Progenitor cell of endocrine pancreas (in vitro differentiated cells): Measurements from ENCODE around the gene SERPIND1. TPM values are rescaled to one million over a fixed set of nuclear protein-coding genes. Genes with fewer than 3 reads are reported as not detected.
A peak's percentile ranks its signal among the peaks of the same experiment; 100 is the strongest.

ENCODE experiments used
- DNase-seq: peaks from one replicate; pipeline ENCODE4 v3.0.0; 2021; ENCODE audit warnings: low spot score; ENCODE audit not compliant: unreplicated experiment
- H3K27ac Mint-ChIP-seq: 2 replicates; pipeline ENCODE4 v1.8.0; 2021; ENCODE audit warnings: mild to moderate bottlenecking, moderate library complexity, mixed read lengths
- H3K27me3 Mint-ChIP-seq: 2 replicates; pipeline ENCODE4 v1.8.0; 2021; ENCODE audit warnings: mixed read lengths
- H3K36me3 Mint-ChIP-seq: 2 replicates; pipeline ENCODE4 v1.8.0; 2022; ENCODE audit warnings: mixed read lengths; ENCODE audit not compliant: insufficient read depth
- H3K4me1 Mint-ChIP-seq: 2 replicates; pipeline ENCODE4 v1.8.0; 2021; ENCODE audit warnings: low read depth, mixed read lengths
- H3K4me3 Mint-ChIP-seq: 2 replicates; pipeline ENCODE4 v1.8.0; 2021; ENCODE audit warnings: low read depth, mild to moderate bottlenecking, moderate library complexity, mixed read lengths
- H3K9me3 Mint-ChIP-seq: 2 replicates; pipeline ENCODE4 v1.8.0; 2021; ENCODE audit warnings: low read depth, mixed read lengths
- total RNA-seq: library from RNA; stranded (reverse); gene quantifications from 2 replicates; pipeline ENCODE4 v1.2.1, GENCODE V29; 2021
- TF ChIP-seq, protein P1 (sequence below): fragments of 200-600 bp; sonication (generic); IDR thresholded peaks from one replicate; pipeline ENCODE4 v1.5.0; 2021; ENCODE audit warnings: antibody characterized with exemption, mild to moderate bottlenecking; ENCODE audit not compliant: unreplicated experiment

Gene SERPIND1
- total RNA-seq, 1 donor from 2014 or later, result 0.74 TPM

DNA sequence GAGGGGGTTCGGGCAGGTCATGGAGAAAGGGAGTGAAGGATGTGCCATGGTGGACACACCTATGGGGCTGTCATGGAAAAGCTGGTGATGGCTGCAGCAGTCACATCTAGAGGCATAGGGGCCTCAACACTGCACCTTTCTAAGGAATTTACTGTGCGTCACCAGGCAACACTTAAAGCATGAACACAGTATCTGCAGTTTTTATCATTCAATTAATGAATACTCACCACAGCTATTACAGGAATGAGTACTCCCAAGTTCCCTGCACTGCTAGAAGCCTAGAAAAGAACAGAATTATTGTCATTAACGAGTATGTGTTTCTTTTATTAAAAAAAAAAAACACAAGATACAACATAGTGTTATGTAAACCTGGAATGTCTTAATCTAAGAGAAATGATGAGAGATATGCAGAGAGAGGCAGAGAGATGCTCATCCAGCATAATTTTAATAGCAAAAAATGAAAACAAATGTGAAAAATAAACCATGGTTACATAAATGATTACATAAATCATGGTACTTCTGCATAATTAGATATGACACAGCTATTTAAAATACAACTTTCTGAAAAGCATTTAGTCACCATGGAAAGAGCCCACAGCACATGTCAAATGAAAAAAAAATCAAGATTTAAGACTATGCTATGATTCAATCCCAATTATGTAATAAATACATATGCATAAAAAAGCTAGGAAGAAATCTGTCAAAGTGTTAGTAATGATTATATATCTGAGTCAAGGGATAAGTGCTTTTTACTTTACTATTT is 19.2 kb downstream of the SERPIND1 start:
- Mint-ChIP-seq H3K4me1 (no peaks in the 10 kb centered on the region), H3K4me3 (no peak overlapping the region), H3K36me3 (peaks cover 16% of the 10 kb centered on the region), H3K27ac (no peak overlapping the region), H3K9me3 (no peaks in the 10 kb centered on the region), H3K27me3 (no peaks in the 10 kb centered on the region)
- no peak for DNase-seq
- TF ChIP-seq, protein P1, sequence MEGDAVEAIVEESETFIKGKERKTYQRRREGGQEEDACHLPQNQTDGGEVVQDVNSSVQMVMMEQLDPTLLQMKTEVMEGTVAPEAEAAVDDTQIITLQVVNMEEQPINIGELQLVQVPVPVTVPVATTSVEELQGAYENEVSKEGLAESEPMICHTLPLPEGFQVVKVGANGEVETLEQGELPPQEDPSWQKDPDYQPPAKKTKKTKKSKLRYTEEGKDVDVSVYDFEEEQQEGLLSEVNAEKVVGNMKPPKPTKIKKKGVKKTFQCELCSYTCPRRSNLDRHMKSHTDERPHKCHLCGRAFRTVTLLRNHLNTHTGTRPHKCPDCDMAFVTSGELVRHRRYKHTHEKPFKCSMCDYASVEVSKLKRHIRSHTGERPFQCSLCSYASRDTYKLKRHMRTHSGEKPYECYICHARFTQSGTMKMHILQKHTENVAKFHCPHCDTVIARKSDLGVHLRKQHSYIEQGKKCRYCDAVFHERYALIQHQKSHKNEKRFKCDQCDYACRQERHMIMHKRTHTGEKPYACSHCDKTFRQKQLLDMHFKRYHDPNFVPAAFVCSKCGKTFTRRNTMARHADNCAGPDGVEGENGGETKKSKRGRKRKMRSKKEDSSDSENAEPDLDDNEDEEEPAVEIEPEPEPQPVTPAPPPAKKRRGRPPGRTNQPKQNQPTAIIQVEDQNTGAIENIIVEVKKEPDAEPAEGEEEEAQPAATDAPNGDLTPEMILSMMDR, result no peak

GRCh38 chr22:20793748-20794649 is 20.1 kb downstream of the SERPIND1 start:
- Mint-ChIP-seq H3K4me1 (no peaks in the 10 kb centered on the region), H3K36me3 (peaks cover 11% of the 10 kb centered on the region), H3K27ac (peak overlapping the region; percentile 66), H3K9me3 (no peaks in the 10 kb centered on the region), H3K4me3 (no peak overlapping the region), H3K27me3 (no peaks in the 10 kb centered on the region)
- TF ChIP-seq, protein P1, result no peak
- DNase-seq, result no peak

DNA sequence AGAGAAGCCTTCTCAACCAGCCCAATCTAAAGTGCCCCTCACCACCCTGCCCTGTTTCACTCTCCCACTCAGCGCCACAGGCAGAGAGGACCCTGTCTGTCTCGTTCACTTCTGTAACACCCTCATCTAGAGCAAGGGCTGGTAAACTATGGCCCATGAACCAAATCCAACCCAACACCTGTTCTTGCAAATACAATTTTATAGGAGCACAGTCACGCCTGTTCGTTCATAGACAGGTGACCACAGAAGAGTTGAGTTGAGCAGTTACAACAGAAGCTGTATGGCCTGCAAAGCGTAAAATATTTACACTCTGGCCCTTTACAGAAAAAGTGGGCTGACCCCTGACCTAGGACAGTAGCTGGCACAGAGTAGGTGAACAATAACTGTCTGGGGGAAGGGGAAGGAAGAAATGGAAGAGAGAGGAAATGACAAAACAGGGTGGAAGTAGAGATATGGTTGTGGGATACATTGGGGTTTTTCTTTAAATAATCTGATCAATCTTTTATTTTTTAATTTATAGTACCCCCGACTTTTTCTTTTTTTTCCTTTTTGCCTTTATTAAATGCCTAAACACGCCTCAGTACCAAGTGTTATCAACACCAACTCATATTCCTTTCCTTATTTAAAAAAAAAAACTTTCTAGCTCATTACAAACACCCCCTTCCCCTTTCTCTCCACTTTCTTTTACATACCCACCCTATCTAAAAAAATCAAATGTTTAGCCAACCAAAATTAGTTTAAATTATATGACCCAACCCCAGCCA is 20.9 kb downstream of the SERPIND1 start:
- H3K27ac Mint-ChIP-seq, result peak overlapping the region; percentile 66
- H3K4me1 Mint-ChIP-seq, result peaks cover 6% of the 10 kb centered on the region
- H3K27me3 Mint-ChIP-seq, result no peaks in the 10 kb centered on the region
- no peaks in the 10 kb centered on the region for H3K9me3 Mint-ChIP-seq
- no peak for DNase-seq
- no peak overlapping the region for H3K4me3 Mint-ChIP-seq
- TF ChIP-seq, protein P1, result no peak
- peaks cover 13% of the 10 kb centered on the region for H3K36me3 Mint-ChIP-seq

GRCh38 chr22:20796731-20797130 is 22.8 kb downstream of the SERPIND1 start:
- Mint-ChIP-seq H3K4me1 (peaks cover 7% of the 10 kb centered on the region), H3K27ac (no peak overlapping the region), H3K36me3 (peaks cover 12% of the 10 kb centered on the region), H3K9me3 (no peaks in the 10 kb centered on the region), H3K4me3 (no peak overlapping the region), H3K27me3 (no peaks in the 10 kb centered on the region)
- TF ChIP-seq, protein P1, result no peak
- DNase-seq, result no peak

- peaks cover 7% of the 10 kb centered on the region for H3K4me1 Mint-ChIP-seq
- no peak overlapping the region for H3K27ac Mint-ChIP-seq
- no peaks in the 10 kb centered on the region for H3K9me3 Mint-ChIP-seq
- H3K4me3 Mint-ChIP-seq, result no peak overlapping the region
- peaks cover 10% of the 10 kb centered on the region for H3K36me3 Mint-ChIP-seq
- TF ChIP-seq, protein P1, result no peak
- H3K27me3 Mint-ChIP-seq, result no peaks in the 10 kb centered on the region
- DNase-seq, result no peak
These were observed 24.3 kb downstream of the SERPIND1 start for GRCh38 chr22:20798218-20798617.
